Hindlimb muscle (tissue), 1 donor: ENCODE data around the gene CCNI. TPM values are rescaled to one million over a fixed set of nuclear protein-coding genes. Genes with fewer than 3 reads are reported as not detected.
"Not testable (repeated sequence)": the region's sequence is repeated elsewhere in the genome, so short reads cannot be mapped to it uniquely, and the experiment has no call there.

ENCODE experiments used
- DNase-seq: peaks from one replicate; pipeline ENCODE4 v3.0.0-alpha.2; 2013
- polyA plus RNA-seq: library from polyadenylated mRNA; unstranded; fragments of 120-200 nt; gene quantifications from one replicate; pipeline ENCODE4 v1.2.1, GENCODE V29; 2013; ENCODE audit not compliant: insufficient read length

Gene CCNI
- polyA plus RNA-seq, 1 donor, result 275 TPM

DNA sequence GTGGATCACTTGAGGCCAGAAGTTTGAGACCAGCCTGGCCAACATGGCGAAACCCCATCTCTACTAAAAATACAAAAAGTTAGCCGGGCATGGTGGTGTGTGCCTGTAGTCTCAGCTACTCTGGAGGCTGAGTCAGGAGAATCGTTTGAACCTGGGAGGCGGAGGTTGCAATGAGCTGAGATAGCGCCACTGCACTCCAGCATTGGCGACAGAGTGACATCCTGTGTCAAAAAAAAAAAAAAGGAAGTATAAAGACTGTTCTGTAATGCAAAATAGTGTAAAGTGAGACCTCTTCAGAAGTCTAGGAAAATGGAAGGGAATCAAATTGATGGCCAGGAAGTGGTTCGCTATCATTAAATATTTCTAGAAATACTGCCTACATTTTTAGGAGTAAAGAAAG lies 5.0 kb upstream of the CCNI start:
- not testable (repeated sequence) for DNase-seq

DNA sequence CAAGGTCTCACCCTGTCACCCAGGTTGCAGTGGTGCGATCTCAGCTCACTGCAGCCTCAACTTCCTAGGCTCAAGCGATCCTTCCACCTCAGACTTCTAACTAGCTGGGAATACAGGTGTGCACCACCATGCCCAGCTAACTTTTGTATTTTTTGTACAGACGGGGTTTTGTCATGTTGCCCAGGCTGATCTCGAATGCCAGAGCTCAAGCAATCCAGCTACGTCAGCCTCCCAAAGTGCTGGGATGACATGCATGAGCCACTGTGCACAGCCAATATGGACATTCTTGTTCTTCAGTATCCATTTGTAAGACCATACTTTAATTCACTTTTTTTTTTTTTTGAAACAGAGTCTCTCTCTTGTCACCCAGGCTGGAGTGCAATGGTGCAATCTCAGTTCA lies 3.5 kb upstream of the CCNI start:
- no peak for DNase-seq

- DNase-seq, result no peak
Observed at GRCh38 chr4:77078401-77078800, 2.6 kb upstream of the CCNI start.

- no peak for DNase-seq
Observed at GRCh38 chr4:77076889-77077635, 1.3 kb upstream of the CCNI start.

DNA sequence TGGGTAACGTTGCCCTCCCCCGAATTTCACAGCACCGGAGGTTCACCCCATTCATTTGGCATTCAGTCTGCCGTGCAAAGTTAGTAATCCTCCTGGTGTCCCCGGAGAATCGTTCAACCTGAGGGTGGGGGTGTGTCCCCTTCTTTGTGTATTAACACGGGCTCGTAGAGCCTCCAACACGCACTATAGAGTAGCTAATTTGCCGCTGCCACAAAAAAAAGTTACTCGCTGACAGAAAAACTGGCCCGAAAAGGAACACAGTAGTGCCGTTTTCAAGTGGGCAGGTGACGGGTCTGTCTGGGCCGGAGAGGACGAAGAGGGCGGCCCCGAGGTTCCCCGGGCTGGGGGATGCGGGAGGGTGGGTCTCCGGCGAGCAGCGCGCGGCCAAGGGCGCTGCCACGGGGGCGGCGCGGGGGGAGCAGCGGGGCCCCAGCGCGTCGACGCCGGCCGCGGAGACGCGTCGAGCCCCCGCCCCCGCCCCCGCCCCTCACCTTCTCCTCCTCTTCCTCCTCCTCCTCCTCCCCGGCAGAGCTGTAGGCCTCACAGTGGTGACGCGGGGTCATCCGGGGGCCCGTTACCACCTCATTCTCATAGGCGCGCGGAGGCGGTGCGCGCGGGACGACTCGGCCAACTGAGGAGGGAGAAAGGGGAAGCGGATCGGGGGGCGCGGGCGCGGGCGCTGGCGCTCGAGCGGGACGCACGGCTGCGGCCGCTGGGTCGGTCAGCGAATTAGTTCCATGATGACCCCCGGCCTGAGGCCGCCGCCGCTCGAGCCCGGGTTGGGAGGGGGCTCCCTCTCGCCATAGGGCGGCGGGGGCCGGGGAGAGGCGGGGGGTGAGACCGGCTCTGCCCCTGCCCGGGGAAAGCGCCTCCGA lies 571 bp downstream of the CCNI start:
- DNase-seq, result peak; percentile 82

DNA sequence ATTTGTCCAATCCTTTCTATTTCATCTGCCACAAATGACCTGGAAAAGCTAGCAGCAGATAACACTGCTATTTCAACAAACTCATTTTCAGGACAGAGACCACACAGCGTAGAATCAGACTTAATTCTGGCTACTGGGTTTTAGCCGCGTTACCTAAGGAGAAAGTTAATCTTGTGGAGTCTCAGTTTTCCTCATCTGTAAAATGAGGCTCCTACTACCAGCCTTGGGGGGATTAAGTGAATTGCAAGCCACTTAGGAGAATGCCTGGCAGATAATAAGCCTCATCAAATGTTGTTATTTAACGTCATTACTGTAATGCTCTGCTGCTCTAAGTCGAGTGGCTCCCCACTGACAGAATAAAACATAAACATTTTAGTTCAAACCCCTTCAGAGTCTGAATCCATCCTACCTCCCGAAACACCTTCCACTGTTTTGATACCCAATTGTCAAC lies 1.4 kb downstream of the CCNI start:
- DNase-seq, result no peak

- DNase-seq, result no peak
Observed at GRCh38 chr4:77073981-77074380, 1.8 kb downstream of the CCNI start.

DNA sequence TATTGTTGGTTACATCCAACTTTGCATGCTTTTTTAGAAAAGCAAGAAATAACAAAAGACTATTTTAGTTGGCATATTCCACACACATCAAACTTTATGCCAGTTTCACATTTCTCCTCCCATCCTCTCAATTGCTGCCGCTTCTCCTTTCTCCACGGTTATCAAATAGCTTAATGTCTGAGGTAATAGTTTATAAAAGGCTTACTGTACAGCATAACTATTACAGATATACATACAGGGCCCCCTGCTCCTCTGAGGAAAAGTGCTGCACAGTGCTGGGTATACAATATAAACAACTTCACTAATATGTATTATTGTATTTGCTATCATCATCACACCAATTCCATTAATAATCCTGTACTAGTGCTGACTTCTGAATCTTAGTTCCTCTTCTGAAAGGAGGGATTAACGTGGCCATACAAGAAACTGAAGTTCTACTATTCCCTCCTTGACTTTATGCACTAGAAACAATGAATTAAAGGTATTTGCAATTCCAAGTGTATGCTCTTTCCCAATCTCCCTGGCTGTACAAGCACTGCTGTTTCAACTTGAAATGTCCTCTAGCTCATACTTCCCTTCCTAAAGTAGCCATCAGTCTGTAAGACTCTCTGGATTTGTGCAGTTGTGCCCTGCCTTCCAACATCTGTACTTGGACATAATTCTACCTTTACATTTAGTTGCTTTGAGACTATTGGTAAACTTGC lies 2.5 kb downstream of the CCNI start:
- peak; percentile 32 for DNase-seq

- no peak for DNase-seq
Observed at GRCh38 chr4:77072195-77072753, 3.5 kb downstream of the CCNI start.

DNA sequence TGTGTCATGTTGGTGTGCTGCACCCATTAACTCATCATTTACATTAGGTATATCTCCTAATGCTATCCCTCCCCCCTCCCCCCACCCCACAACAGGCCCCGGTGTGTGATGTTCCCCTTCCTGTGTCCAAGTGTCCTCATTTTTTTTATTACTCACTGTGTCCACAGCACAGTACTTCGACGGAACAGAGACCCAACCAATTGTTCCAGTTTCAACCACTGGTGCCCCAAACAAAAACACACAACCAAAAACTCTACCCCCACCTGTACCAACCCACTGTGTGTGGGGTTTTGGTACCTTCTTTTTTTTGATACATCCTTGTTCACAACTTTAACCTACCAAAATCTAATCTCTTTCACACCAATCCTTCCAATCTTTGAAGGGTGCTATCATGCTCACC lies 6.3 kb downstream of the CCNI start:
- not testable (repeated sequence) for DNase-seq

DNA sequence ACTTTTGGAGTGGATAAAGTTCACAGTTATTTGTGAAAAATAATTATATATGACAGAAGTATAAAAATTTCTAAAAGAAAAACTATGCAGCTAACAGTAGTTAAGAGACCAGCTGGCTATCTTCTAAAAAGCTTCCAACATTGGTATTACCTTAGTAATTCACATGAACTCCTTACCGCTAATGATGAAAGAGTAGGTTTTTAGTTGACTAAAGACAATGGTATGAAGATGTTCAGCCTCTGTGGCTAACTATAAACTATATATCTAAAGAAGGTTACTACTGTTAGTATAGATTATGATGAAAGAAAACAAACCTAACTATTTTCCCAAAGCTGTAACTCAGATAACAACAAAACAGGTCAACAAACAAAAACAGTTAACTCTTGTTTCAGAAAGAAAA lies 10.4 kb downstream of the CCNI start:
- no peak for DNase-seq

- no peak for DNase-seq
Observed at GRCh38 chr4:77062856-77063255, 12.9 kb downstream of the CCNI start.

- DNase-seq, result no peak
Observed at GRCh38 chr4:77052352-77052751, 23.4 kb downstream of the CCNI start.

GRCh38 chr4:77050962-77051361 lies 24.8 kb downstream of the CCNI start:
- DNase-seq, result no peak

DNA sequence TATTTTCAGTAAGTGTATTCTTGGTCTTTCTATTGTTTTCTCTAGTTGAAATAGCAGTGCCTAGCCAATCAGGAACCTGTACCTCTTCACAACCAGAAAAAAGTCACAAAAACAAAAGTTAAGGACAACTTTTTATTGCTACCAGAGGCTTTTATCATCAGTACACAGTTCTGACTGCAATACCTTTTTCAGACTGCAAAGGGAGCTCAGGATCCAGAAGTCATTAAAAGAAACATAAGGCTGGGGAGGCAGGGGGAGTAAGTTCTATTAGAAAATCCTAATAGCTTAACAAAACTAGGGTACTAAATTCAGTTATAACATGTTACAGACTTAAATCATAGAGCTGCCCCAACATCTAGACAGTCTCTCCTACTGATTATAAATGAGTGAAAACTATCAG lies 28.8 kb downstream of the CCNI start:
- DNase-seq, result no peak

DNA sequence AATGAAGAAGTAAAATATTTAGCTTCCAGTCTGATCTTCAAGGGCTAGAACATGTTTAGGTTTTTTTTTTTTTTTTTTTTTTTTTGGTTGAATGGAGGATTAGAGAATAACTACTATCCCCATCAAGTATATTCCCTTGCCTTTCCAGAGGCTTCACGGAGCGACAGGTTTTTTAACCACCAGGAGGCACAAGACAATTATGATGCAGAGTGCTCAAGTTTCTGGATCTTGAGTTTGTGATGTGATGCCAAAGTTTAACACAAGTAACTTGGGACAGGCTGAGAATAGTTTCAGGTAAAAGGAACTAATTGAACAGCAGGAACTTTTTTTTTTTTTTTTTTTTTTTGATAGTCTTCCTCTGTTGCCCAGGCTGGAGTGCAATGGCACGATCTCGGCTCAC lies 30.3 kb downstream of the CCNI start:
- no peak for DNase-seq

GRCh38 chr4:77044461-77045150 lies 31.2 kb downstream of the CCNI start:
- peak; percentile 38 for DNase-seq

DNA sequence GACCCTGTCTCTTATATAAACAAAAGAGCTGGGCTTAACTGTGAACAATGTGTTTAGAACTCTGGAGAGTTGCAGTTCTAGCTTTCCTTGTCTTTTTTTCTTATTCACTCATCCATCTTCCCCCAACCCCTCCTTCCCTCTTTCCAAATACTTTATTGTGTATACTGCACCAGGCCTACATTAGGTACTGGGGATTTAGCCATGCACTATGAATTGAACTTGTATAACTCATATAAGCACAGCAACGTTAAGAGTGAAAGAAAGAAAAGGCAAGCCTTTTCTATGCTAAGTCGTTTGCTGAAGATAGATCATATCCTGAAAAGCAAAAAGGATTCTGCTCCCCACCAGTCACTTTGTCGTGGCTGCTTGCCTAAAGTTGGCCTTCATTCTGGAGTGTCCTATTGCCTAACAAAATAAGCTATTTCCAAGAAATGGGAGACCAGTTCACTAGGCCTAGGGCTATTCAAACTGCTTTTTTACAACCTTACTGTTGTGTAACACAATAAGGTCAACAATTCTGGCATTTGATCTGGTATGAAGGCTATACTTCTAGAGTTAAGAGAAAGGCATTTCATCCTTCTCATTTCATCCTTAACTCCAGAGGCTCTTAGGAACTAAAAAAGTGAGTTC lies 32.2 kb downstream of the CCNI start:
- DNase-seq, result no peak

GRCh38 chr4:77040854-77041725 lies 34.7 kb downstream of the CCNI start:
- no peak for DNase-seq

DNA sequence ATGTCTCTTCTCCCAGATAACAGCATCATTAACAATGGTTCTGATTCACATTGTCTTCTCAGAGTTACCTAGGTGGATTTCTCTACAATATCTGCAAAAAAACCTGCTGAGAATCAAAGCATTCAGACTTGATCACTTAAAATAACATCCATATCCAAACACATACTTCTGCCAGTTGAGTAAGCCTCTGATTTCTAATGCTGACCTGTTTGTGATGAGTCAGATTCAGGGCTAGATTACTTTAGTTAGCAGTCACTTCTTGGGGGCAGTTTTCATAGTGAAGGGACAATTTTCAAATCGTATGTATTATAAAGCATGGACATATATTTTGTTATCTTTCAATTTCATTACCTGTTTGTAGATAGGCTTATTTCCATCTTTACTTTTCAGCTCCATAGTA lies 35.5 kb downstream of the CCNI start:
- no peak for DNase-seq

DNA sequence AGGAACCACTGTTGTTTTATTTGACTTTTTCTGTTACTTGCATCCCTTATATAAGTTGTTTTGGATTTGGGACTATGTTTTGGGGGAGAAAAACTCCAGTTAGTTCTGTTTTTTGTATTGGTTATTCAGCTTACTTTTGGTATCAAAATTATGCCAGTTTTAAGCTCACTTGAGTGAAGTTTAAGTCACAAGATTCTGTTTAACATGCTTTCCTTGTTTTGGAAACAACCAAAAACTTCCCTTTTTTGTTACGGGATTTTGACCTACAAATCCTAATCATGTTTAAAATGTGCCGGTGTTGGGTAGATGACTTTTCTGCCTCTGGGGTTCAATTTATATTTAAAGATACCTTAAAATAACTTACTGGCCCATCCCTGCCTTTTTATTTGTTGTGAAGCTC lies 36.0 kb downstream of the CCNI start:
- DNase-seq, result no peak
